ENCODE data around the gene KIF18A. TPM values are rescaled to one million over a fixed set of nuclear protein-coding genes. Genes with fewer than 3 reads are reported as not detected.

Gene KIF18A
- polyA plus RNA-seq, 1 donor, result 3.2 TPM

Other genes starting within 250 kb of the KIF18A start
- gene METTL15, start 232 bp upstream of the KIF18A start, polyA plus RNA-seq (ENCODE audit: insufficient read length), result 10.8 TPM

Measured in hindlimb muscle (tissue), 1 donor.